HEK293 (cell line): ENCODE results near the gene NUDT3.

ENCODE experiments used
- CTCF ChIA-PET: fragments of 350-600 bp; formaldehyde crosslinking; extraction: SDS; loops from one replicate; lab custom pipeline; 2021; ENCODE audit warnings: antibody characterized with exemption; lab: Yijun Ruan, JAX
- POLR2A ChIA-PET: fragments of 300-600 bp; formaldehyde crosslinking; extraction: SDS; loops from one replicate; lab custom pipeline; 2020; ENCODE audit warnings: antibody characterized with exemption, inconsistent platforms; lab: Yijun Ruan, JAX
- H3K27ac ChIP-seq: fragments of 200-500 bp; sonication (Bioruptor generic); 2 replicates; pipeline ENCODE4 v1.5.1; 2014; ENCODE audit warnings: low read depth, low read length, control low read depth, inconsistent platforms; ENCODE audit errors: extremely low read depth
- H3K36me3 ChIP-seq, 2 experiments: fragments of 200-500 bp in 1 of 2; sonication (Bioruptor generic) in 1 of 2; 1 replicate in 1 of 2; 2 replicates in 1 of 2; pipeline ENCODE4 v1.5.1; 2014 to 2017; ENCODE audit warnings: inconsistent platforms in 2 of 2, low read length in 2 of 2; ENCODE audit not compliant: control insufficient read depth in 2 of 2, insufficient read depth in 1 of 2
- H3K4me1 ChIP-seq: fragments of 200-500 bp; sonication (Bioruptor generic); 2 replicates; pipeline ENCODE4 v1.5.1; 2014; ENCODE audit warnings: mild to moderate bottlenecking, low read length, inconsistent platforms; ENCODE audit not compliant: control insufficient read depth, insufficient read depth
- H3K4me3 ChIP-seq: 2 replicates; pipeline ENCODE4 v1.5.1; 2011; ENCODE audit warnings: low read depth, mild to moderate bottlenecking, control low read depth, low read length, moderate library complexity
- H3K9me3 ChIP-seq: fragments of 200-500 bp; sonication (Bioruptor generic); 2 replicates; pipeline ENCODE4 v1.5.1; 2014; ENCODE audit warnings: low read depth, low read length, inconsistent platforms; ENCODE audit not compliant: control insufficient read depth, insufficient read depth
- BCL11B ChIP-seq: fragments of 450-650 bp; formaldehyde crosslinking; IDR thresholded peaks from 2 replicates; pipeline ENCODE4 v1.5.1; 2016; ENCODE audit warnings: low read depth, missing biosample characterization, missing genetic modification characterization
- ZFP69B ChIP-seq: fragments of 450-650 bp; formaldehyde crosslinking; IDR thresholded peaks from 2 replicates; pipeline ENCODE4 v1.5.1; 2016; ENCODE audit warnings: missing biosample characterization, missing genetic modification characterization
- ZNF155 ChIP-seq: fragments of 450-650 bp; formaldehyde crosslinking; IDR thresholded peaks from 2 replicates; pipeline ENCODE4 v1.5.1; 2016; ENCODE audit warnings: missing biosample characterization, missing genetic modification characterization
- ZNF184 ChIP-seq: fragments of 450-650 bp; IDR thresholded peaks from 2 replicates; pipeline ENCODE4 v1.5.1; 2018; ENCODE audit warnings: missing biosample characterization, mild to moderate bottlenecking, missing genetic modification characterization
- ZNF2 ChIP-seq: fragments of 450-650 bp; formaldehyde crosslinking; IDR thresholded peaks from 2 replicates; pipeline ENCODE4 v1.5.1; 2016; ENCODE audit warnings: missing biosample characterization, missing genetic modification characterization
- ZNF223 ChIP-seq: fragments of 450-650 bp; formaldehyde crosslinking; IDR thresholded peaks from 2 replicates; pipeline ENCODE4 v1.5.1; 2016; ENCODE audit warnings: missing biosample characterization, missing genetic modification characterization
- ZNF23 ChIP-seq: fragments of 450-650 bp; formaldehyde crosslinking; IDR thresholded peaks from 2 replicates; pipeline ENCODE4 v1.5.1; 2016; ENCODE audit warnings: missing biosample characterization, missing genetic modification characterization, borderline replicate concordance
- ZNF248 ChIP-seq: fragments of 450-650 bp; formaldehyde crosslinking; IDR thresholded peaks from 2 replicates; pipeline ENCODE4 v1.5.1; 2017; ENCODE audit warnings: missing biosample characterization, missing genetic modification characterization
- ZNF335 ChIP-seq: fragments of 450-650 bp; formaldehyde crosslinking; conservative IDR thresholded peaks from 2 replicates; pipeline ENCODE4 v1.5.1; 2016; ENCODE audit warnings: missing biosample characterization, missing genetic modification characterization
- ZNF394 ChIP-seq: fragments of 450-650 bp; formaldehyde crosslinking; IDR thresholded peaks from 2 replicates; pipeline ENCODE4 v1.5.1; 2016; ENCODE audit warnings: missing biosample characterization, missing genetic modification characterization, mild to moderate bottlenecking, moderate library complexity, borderline replicate concordance
- ZNF404 ChIP-seq: fragments of 450-650 bp; formaldehyde crosslinking; IDR thresholded peaks from 2 replicates; pipeline ENCODE4 v1.5.1; 2017; ENCODE audit warnings: missing biosample characterization, missing genetic modification characterization
- ZNF473 ChIP-seq: fragments of 450-650 bp; formaldehyde crosslinking; IDR thresholded peaks from 2 replicates; pipeline ENCODE4 v1.5.1; 2017; ENCODE audit warnings: missing biosample characterization, missing genetic modification characterization
- TF ChIP-seq, protein P1 (sequence below): IDR thresholded peaks from 2 replicates; pipeline ENCODE4 v1.6.1; 2011; ENCODE audit warnings: mild to moderate bottlenecking, low read depth, low read length, borderline replicate concordance
- TF ChIP-seq, protein P2 (sequence below): fragments of 450-650 bp; formaldehyde crosslinking; IDR thresholded peaks from 2 replicates; pipeline ENCODE4 v1.5.1; 2016; ENCODE audit warnings: missing biosample characterization, missing genetic modification characterization
- TF ChIP-seq, protein P3 (sequence below): fragments of 450-650 bp; formaldehyde crosslinking; IDR thresholded peaks from 2 replicates; pipeline ENCODE4 v1.5.1; 2016; ENCODE audit warnings: missing biosample characterization, missing genetic modification characterization
- TF ChIP-seq, protein P4 (sequence below): fragments of 450-650 bp; formaldehyde crosslinking; IDR thresholded peaks from 2 replicates; pipeline ENCODE4 v1.5.1; 2016; ENCODE audit warnings: missing biosample characterization, missing genetic modification characterization
- TF ChIP-seq, protein P5 (sequence below): fragments of 450-650 bp; formaldehyde crosslinking; IDR thresholded peaks from 2 replicates; pipeline ENCODE4 v1.5.1; 2017; ENCODE audit warnings: missing biosample characterization, missing genetic modification characterization
- TF ChIP-seq, protein P6 (sequence below): fragments of 450-650 bp; formaldehyde crosslinking; IDR thresholded peaks from 2 replicates; pipeline ENCODE4 v1.5.1; 2017; ENCODE audit warnings: missing biosample characterization, missing genetic modification characterization
- TF ChIP-seq, protein P7 (sequence below): fragments of 450-650 bp; formaldehyde crosslinking; IDR thresholded peaks from 2 replicates; pipeline ENCODE4 v1.5.1; 2016; ENCODE audit warnings: missing biosample characterization, missing genetic modification characterization
- TF ChIP-seq, protein P8 (sequence below): fragments of 450-650 bp; formaldehyde crosslinking; IDR thresholded peaks from 2 replicates; pipeline ENCODE4 v1.5.1; 2016; ENCODE audit warnings: missing biosample characterization, missing genetic modification characterization

Gene NUDT3

DNA sequence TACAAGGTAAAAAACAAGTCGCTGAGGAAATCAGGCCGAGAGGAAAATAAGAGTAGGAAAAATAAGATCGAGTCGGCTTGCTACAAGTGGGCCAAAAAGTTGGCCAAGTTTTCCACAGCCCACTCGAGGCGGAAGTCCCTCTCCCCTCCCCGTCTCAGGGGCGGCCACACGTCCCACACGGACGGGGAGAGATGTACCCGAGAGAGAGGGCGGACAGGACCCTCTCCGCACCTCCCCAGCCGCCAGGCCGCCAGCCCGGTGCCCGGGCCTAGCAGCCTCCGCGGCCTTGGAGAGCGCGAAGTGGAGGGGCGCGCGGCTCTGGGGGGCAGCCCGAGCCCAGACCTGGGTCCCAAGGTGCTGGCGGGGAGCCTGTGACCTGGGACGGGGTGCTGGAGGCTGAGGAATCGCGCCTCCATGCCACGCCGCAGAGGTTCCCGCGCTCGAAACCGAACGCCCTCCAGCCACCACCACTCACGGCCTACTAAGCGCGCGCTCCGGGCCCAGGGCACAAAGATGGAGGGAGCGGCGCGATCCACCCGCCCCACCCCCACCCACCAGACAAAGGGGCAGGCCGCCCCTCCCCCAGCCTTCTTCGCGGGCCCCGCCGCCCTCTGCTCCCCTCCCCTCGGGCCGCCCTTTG, 157.7 kb downstream of the NUDT3 start:
- H3K4me1 ChIP-seq: peaks cover 6% of the 10 kb centered on the region; the same call in 1 of the 2 replicates
- H3K36me3 ChIP-seq: peaks cover 0 to 5% of the 10 kb centered on the region in 2 experiments; a peak in 1 of 3 replicates
- CTCF ChIA-PET: no interaction called here
- H3K9me3 ChIP-seq: no peaks in the 10 kb centered on the region
- TF ChIP-seq, protein P1, sequence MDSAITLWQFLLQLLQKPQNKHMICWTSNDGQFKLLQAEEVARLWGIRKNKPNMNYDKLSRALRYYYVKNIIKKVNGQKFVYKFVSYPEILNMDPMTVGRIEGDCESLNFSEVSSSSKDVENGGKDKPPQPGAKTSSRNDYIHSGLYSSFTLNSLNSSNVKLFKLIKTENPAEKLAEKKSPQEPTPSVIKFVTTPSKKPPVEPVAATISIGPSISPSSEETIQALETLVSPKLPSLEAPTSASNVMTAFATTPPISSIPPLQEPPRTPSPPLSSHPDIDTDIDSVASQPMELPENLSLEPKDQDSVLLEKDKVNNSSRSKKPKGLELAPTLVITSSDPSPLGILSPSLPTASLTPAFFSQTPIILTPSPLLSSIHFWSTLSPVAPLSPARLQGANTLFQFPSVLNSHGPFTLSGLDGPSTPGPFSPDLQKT: no peak
- no peak for TF ChIP-seq ZNF2 (tag by site-specific recombination)
- TF ChIP-seq, protein P2, sequence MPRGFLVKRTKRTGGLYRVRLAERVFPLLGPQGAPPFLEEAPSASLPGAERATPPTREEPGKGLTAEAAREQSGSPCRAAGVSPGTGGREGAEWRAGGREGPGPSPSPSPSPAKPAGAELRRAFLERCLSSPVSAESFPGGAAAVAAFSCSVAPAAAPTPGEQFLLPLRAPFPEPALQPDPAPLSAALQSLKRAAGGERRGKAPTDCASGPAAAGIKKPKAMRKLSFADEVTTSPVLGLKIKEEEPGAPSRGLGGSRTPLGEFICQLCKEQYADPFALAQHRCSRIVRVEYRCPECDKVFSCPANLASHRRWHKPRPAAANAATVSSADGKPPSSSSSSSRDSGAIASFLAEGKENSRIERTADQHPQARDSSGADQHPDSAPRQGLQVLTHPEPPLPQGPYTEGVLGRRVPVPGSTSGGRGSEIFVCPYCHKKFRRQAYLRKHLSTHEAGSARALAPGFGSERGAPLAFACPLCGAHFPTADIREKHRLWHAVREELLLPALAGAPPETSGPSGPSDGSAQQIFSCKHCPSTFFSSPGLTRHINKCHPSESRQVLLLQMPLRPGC (tag by site-specific recombination): no peak
- no peak for TF ChIP-seq ZFP69B (tag by site-specific recombination)
- no peak for TF ChIP-seq ZNF248 (tag by site-specific recombination)
- TF ChIP-seq ZNF335 (tag by site-specific recombination): no peak
- TF ChIP-seq ZNF184 (tag by site-specific recombination): no peak
- TF ChIP-seq ZNF473: no peak
- TF ChIP-seq BCL11B (tag by site-specific recombination): no peak
- TF ChIP-seq, protein P3, sequence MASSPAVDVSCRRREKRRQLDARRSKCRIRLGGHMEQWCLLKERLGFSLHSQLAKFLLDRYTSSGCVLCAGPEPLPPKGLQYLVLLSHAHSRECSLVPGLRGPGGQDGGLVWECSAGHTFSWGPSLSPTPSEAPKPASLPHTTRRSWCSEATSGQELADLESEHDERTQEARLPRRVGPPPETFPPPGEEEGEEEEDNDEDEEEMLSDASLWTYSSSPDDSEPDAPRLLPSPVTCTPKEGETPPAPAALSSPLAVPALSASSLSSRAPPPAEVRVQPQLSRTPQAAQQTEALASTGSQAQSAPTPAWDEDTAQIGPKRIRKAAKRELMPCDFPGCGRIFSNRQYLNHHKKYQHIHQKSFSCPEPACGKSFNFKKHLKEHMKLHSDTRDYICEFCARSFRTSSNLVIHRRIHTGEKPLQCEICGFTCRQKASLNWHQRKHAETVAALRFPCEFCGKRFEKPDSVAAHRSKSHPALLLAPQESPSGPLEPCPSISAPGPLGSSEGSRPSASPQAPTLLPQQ: no peak
- TF ChIP-seq ZNF23 (tag by site-specific recombination): no peak
- no peak for TF ChIP-seq ZNF155 (tag by site-specific recombination)
- no peak for TF ChIP-seq ZNF223
- TF ChIP-seq ZNF394 (tag by site-specific recombination): no peak
- TF ChIP-seq, protein P4, sequence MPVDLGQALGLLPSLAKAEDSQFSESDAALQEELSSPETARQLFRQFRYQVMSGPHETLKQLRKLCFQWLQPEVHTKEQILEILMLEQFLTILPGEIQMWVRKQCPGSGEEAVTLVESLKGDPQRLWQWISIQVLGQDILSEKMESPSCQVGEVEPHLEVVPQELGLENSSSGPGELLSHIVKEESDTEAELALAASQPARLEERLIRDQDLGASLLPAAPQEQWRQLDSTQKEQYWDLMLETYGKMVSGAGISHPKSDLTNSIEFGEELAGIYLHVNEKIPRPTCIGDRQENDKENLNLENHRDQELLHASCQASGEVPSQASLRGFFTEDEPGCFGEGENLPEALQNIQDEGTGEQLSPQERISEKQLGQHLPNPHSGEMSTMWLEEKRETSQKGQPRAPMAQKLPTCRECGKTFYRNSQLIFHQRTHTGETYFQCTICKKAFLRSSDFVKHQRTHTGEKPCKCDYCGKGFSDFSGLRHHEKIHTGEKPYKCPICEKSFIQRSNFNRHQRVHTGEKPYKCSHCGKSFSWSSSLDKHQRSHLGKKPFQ (tag by site-specific recombination): no peak
- TF ChIP-seq, protein P5, sequence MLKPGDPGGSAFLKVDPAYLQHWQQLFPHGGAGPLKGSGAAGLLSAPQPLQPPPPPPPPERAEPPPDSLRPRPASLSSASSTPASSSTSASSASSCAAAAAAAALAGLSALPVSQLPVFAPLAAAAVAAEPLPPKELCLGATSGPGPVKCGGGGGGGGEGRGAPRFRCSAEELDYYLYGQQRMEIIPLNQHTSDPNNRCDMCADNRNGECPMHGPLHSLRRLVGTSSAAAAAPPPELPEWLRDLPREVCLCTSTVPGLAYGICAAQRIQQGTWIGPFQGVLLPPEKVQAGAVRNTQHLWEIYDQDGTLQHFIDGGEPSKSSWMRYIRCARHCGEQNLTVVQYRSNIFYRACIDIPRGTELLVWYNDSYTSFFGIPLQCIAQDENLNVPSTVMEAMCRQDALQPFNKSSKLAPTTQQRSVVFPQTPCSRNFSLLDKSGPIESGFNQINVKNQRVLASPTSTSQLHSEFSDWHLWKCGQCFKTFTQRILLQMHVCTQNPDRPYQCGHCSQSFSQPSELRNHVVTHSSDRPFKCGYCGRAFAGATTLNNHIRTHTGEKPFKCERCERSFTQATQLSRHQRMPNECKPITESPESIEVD (tag by site-specific recombination): no peak
- POLR2A ChIA-PET: interaction anchor here (2.0 kb wide), 1 partner anchor 11 kb away, joined by 9 read pairs; no protein-coding TSS in a partner anchor
- H3K4me3 ChIP-seq: no peak overlapping the region
- no peak overlapping the region for H3K27ac ChIP-seq

DNA sequence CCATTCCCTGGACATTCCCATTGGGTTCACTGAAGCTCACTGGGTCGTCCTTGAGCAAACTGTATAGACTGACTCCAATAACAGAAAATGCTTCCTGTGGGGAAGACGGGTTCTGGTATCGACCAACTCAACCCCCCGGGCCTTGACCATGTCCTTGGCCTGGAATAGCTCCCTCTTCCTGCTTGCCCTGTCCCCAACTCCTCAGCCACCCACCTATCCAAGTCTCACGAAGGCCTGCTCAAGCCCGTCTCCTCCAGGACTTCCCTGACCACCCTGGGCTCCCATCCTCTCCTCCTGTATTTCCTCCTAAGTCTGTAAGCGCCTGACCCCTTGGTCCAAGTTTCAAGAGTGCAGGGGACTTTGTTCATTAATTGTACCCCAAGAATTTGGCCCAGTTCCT, 158.6 kb downstream of the NUDT3 start:
- POLR2A ChIA-PET: interaction anchor here (2.0 kb wide), 1 partner anchor 10 kb away, joined by 9 read pairs; no protein-coding TSS in a partner anchor
- Histone ChIP-seq H3K27ac (no peak overlapping the region), H3K4me3 (no peak overlapping the region), H3K9me3 (no peaks in the 10 kb centered on the region), H3K4me1 (peaks cover 3% of the 10 kb centered on the region; the same call in 1 of the 2 replicates), H3K36me3 (no peaks in the 10 kb centered on the region)
- CTCF ChIA-PET: interaction anchor here (0.8 to 1.5 kb wide), 2 partner anchors 15 to 70 kb away, joined by 3 to 4 read pairs; partner anchors contain the start of gene SMIM29
- TF ChIP-seq, protein P6, sequence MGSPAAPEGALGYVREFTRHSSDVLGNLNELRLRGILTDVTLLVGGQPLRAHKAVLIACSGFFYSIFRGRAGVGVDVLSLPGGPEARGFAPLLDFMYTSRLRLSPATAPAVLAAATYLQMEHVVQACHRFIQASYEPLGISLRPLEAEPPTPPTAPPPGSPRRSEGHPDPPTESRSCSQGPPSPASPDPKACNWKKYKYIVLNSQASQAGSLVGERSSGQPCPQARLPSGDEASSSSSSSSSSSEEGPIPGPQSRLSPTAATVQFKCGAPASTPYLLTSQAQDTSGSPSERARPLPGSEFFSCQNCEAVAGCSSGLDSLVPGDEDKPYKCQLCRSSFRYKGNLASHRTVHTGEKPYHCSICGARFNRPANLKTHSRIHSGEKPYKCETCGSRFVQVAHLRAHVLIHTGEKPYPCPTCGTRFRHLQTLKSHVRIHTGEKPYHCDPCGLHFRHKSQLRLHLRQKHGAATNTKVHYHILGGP: no peak
- TF ChIP-seq, protein P7, sequence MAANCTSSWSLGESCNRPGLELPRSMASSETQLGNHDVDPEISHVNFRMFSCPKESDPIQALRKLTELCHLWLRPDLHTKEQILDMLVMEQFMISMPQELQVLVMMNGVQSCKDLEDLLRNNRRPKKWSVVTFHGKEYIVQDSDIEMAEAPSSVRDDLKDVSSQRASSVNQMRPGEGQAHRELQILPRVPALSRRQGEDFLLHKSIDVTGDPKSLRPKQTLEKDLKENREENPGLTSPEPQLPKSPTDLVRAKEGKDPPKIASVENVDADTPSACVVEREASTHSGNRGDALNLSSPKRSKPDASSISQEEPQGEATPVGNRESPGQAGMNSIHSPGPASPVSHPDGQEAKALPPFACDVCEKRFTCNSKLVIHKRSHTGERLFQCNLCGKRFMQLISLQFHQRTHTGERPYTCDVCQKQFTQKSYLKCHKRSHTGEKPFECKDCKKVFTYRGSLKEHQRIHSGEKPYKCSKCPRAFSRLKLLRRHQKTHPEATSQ: no peak
- TF ChIP-seq, protein P8, sequence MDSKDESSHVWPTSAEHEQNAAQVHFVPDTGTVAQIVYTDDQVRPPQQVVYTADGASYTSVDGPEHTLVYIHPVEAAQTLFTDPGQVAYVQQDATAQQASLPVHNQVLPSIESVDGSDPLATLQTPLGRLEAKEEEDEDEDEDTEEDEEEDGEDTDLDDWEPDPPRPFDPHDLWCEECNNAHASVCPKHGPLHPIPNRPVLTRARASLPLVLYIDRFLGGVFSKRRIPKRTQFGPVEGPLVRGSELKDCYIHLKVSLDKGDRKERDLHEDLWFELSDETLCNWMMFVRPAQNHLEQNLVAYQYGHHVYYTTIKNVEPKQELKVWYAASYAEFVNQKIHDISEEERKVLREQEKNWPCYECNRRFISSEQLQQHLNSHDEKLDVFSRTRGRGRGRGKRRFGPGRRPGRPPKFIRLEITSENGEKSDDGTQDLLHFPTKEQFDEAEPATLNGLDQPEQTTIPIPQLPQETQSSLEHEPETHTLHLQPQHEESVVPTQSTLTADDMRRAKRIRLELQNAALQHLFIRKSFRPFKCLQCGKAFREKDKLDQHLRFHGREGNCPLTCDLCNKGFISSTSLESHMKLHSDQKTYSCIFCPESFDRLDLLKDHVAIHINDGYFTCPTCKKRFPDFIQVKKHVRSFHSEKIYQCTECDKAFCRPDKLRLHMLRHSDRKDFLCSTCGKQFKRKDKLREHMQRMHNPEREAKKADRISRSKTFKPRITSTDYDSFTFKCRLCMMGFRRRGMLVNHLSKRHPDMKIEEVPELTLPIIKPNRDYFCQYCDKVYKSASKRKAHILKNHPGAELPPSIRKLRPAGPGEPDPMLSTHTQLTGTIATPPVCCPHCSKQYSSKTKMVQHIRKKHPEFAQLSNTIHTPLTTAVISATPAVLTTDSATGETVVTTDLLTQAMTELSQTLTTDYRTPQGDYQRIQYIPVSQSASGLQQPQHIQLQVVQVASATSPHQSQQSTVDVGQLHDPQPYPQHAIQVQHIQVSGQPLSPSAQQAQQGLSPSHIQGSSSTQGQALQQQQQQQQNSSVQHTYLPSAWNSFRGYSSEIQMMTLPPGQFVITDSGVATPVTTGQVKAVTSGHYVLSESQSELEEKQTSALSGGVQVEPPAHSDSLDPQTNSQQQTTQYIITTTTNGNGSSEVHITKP (tag by site-specific recombination): no peak
- TF ChIP-seq ZNF404 (tag by site-specific recombination): no peak
